Smooth muscle cell (in vitro differentiated cells): Measurements from ENCODE around the gene GRB2. TPM values are rescaled to one million over a fixed set of nuclear protein-coding genes. Genes with fewer than 3 reads are reported as not detected.
A peak's percentile ranks its signal among the peaks of the same experiment; 100 is the strongest.

Experiments used
- DNase-seq: peaks from one replicate; lab custom pipeline; 2025; ENCODE audit not compliant: unreplicated experiment; lab: John Stamatoyannopoulos, UW
- H2AFZ ChIP-seq: fragments of 200-600 bp; sonication (generic); 2 replicates; pipeline ENCODE4 v1.6.0; 2016; ENCODE audit warnings: antibody characterized with exemption, low read depth, mild to moderate bottlenecking
- H3F3A ChIP-seq: fragments of 200-600 bp; sonication (generic); 2 replicates; pipeline ENCODE4 v1.6.0; 2017; ENCODE audit warnings: antibody characterized with exemption, low read depth
- H3K27ac ChIP-seq: fragments of 200-600 bp; sonication (generic); 2 replicates; pipeline ENCODE4 v1.5.1; 2016; ENCODE audit warnings: low read depth, mild to moderate bottlenecking
- H3K27me3 ChIP-seq: fragments of 200-600 bp; sonication (generic); 2 replicates; pipeline ENCODE4 v1.6.1; 2016; ENCODE audit warnings: low read depth, mild to moderate bottlenecking
- H3K36me3 ChIP-seq: fragments of 200-600 bp; sonication (generic); 2 replicates; pipeline ENCODE4 v1.5.1; 2016; ENCODE audit warnings: low read depth
- H3K4me1 ChIP-seq: fragments of 200-600 bp; sonication (generic); 2 replicates; pipeline ENCODE4 v1.5.1; 2016; ENCODE audit warnings: low read depth
- H3K4me2 ChIP-seq: fragments of 200-600 bp; sonication (generic); 2 replicates; pipeline ENCODE4 v1.6.0; 2016; ENCODE audit warnings: mild to moderate bottlenecking
- H3K4me3 ChIP-seq: fragments of 200-600 bp; sonication (generic); 2 replicates; pipeline ENCODE4 v1.5.1; 2016; ENCODE audit warnings: mild to moderate bottlenecking
- H3K79me2 ChIP-seq: fragments of 200-600 bp; sonication (generic); 2 replicates; pipeline ENCODE4 v1.6.0; 2016; ENCODE audit warnings: low read depth, mild to moderate bottlenecking
- H3K9ac ChIP-seq: fragments of 200-600 bp; sonication (generic); 2 replicates; pipeline ENCODE4 v1.6.0; 2016; ENCODE audit warnings: low read depth
- H3K9me3 ChIP-seq: fragments of 200-600 bp; sonication (generic); replicated peaks from 2 replicates; pipeline ENCODE4 v1.5.1; 2016; ENCODE audit warnings: low read depth
- H4K20me1 ChIP-seq: fragments of 200-600 bp; sonication (generic); 2 replicates; pipeline ENCODE4 v1.6.0; 2016; ENCODE audit warnings: low read depth
- CTCF ChIP-seq: fragments of 200-600 bp; sonication (generic); IDR thresholded peaks from 2 replicates; pipeline ENCODE4 v1.5.1; 2017; ENCODE audit warnings: borderline replicate concordance, mild to moderate bottlenecking, antibody characterized with exemption; ENCODE audit not compliant: insufficient read depth, poor library complexity, severe bottlenecking
- WGBS: methylation state at CpG from one replicate; pipeline ENCODE4 v1.1.7; 2016; ENCODE audit warnings: low lambda C conversion rate; 5-methylcytosine and 5-hydroxymethylcytosine counted together
- polyA plus RNA-seq: library from polyadenylated mRNA; unstranded; fragments of >200 nt; fragmentation: Nextera tagmentation; extraction: Ambion mirVana; gene quantifications from 2 replicates; pipeline ENCODE4 v1.2.1, GENCODE V29; 2016
- total RNA-seq: library from RNA; depleted of rRNA; stranded (reverse); fragments of >200 nt; gene quantifications from 2 replicates; pipeline ENCODE4 v1.2.3, GENCODE V29; 2014

GRB2 gene
- total and polyA plus RNA-seq, 2 experiments from 2014 or later: 62.4 to 80.1 TPM

DNA sequence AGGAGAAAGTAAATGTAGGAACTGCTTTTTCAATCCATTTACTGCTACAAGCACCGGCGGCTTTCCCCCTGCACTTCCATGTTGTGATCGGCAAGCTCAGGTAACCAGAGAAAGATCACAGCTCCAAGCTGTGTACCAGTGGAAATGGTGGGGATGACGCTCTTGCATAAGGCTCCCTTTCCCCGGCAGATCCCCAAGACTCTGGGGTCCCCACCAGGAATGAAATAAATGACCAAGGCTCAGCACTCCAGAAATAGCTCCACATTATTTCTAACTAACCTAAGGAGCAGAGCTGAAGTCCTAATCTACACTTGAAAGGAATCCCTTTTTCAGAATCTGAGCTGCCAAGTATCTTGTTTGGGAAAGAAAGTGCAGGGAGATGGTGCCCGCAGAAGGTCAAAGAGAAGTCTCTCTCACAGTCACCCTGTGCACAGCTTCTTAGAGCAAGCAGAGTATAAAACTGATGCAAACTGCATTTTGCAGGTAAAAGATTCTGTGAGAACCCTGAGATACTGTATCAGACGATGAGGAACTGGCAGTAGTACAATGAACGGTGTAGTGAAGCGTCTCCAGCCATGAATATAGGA lies 11.1 kb downstream of the GRB2 start:
- no peaks in the 10 kb centered on the region for H3K36me3 ChIP-seq
- WGBS: 11% methylated on average over 9 of the region's 9 CpGs

GRCh38 chr17:75393523-75394331 lies 11.8 kb downstream of the GRB2 start:
- Histone ChIP-seq H3K4me2 (peak overlapping the region; percentile 87), H3F3A (peaks cover 10% of the 10 kb centered on the region), H3K79me2 (peaks cover 92% of the 10 kb centered on the region), H2AFZ (peak overlapping the region; percentile 76), H3K36me3 (no peaks in the 10 kb centered on the region), H3K9me3 (no peaks in the 10 kb centered on the region), H4K20me1 (peaks cover 34% of the 10 kb centered on the region), H3K27ac (peak overlapping the region; percentile 71), H3K9ac (peak overlapping the region; percentile 64), H3K4me3 (peak overlapping the region; percentile 68), H3K27me3 (no peaks in the 10 kb centered on the region), H3K4me1 (peaks cover 27% of the 10 kb centered on the region)
- peak; percentile 90 for DNase-seq
- WGBS: 2% methylated on average over 21 of the region's 28 CpGs
- TF ChIP-seq CTCF: no peak

More for the DNA sequence above, 11.1 kb downstream of the GRB2 start:
- Histone ChIP-seq H3K4me3 (peak overlapping the region; percentile 68), H3K4me2 (peak overlapping the region; percentile 87), H2AFZ (no peak overlapping the region), H3K27me3 (no peaks in the 10 kb centered on the region), H3K9ac (peak overlapping the region; percentile 64), H3K79me2 (peaks cover 92% of the 10 kb centered on the region), H3K4me1 (peaks cover 27% of the 10 kb centered on the region), H4K20me1 (peaks cover 34% of the 10 kb centered on the region), H3K9me3 (no peaks in the 10 kb centered on the region), H3F3A (peaks cover 10% of the 10 kb centered on the region), H3K27ac (peak overlapping the region; percentile 58)
- no peak for TF ChIP-seq CTCF
- no peak for DNase-seq

- WGBS: 49% methylated on average over 3 of the region's 3 CpGs
- H4K20me1 ChIP-seq: peaks cover 35% of the 10 kb centered on the region
Measured at GRCh38 chr17:75392559-75392958, 12.9 kb downstream of the GRB2 start.

More at GRCh38 chr17:75392559-75392958, 12.9 kb downstream of the GRB2 start:
- Histone ChIP-seq H3K27me3 (no peaks in the 10 kb centered on the region), H2AFZ (no peak overlapping the region), H3K79me2 (peaks cover 92% of the 10 kb centered on the region), H3K9me3 (no peaks in the 10 kb centered on the region), H3F3A (peaks cover 10% of the 10 kb centered on the region), H3K4me3 (peak overlapping the region; percentile 68), H3K4me1 (peaks cover 27% of the 10 kb centered on the region), H3K27ac (peak overlapping the region; percentile 71), H3K4me2 (peak overlapping the region; percentile 87), H3K9ac (peak overlapping the region; percentile 42), H3K36me3 (no peaks in the 10 kb centered on the region)
- TF ChIP-seq CTCF: no peak
- no peak for DNase-seq
